H9 (cell line): ENCODE measurements around the gene RIBC2. TPM values are rescaled to one million over a fixed set of nuclear protein-coding genes. Genes with fewer than 3 reads are reported as not detected.

ENCODE experiments used
- DNase-seq: peaks from one replicate; pipeline ENCODE4 v3.0.0-alpha.2; 2017
- H2AFZ ChIP-seq: one replicate; pipeline ENCODE4 v1.6.1; 2013; ENCODE audit warnings: mild to moderate bottlenecking, low read length, control low read depth, moderate library complexity
- H2AK5ac ChIP-seq: 2 replicates; pipeline ENCODE4 v1.6.1; 2013; ENCODE audit warnings: low read length, control low read depth, mixed read lengths; ENCODE audit not compliant: insufficient read length
- H2BK120ac ChIP-seq: one replicate; pipeline ENCODE4 v1.6.1; 2013; ENCODE audit warnings: low read depth, mild to moderate bottlenecking, low read length, control low read depth, inconsistent platforms; ENCODE audit not compliant: poor library complexity, severe bottlenecking
- H2BK12ac ChIP-seq: 2 replicates; pipeline ENCODE4 v1.6.1; 2013; ENCODE audit warnings: low read length, control low read depth, mixed read lengths, low read depth; ENCODE audit not compliant: insufficient read length
- H2BK15ac ChIP-seq: 2 replicates; pipeline ENCODE4 v1.6.1; 2013; ENCODE audit warnings: low read depth, low read length, control low read depth
- H2BK20ac ChIP-seq: one replicate; pipeline ENCODE4 v1.6.1; 2013; ENCODE audit warnings: low read depth, mild to moderate bottlenecking, low read length, control low read depth, inconsistent platforms; ENCODE audit not compliant: poor library complexity, severe bottlenecking
- H2BK5ac ChIP-seq: 2 replicates; pipeline ENCODE4 v1.6.1; 2013; ENCODE audit warnings: low read length, control low read depth, mixed read lengths; ENCODE audit not compliant: insufficient read length
- H3K14ac ChIP-seq: 2 replicates; pipeline ENCODE4 v1.6.1; 2013; ENCODE audit warnings: low read length, control low read depth; ENCODE audit not compliant: insufficient read depth
- H3K18ac ChIP-seq: 2 replicates; pipeline ENCODE4 v1.6.1; 2013; ENCODE audit warnings: low read depth, mild to moderate bottlenecking, mixed read lengths, low read length, control low read depth; ENCODE audit not compliant: insufficient read length
- H3K23ac ChIP-seq: 2 replicates; pipeline ENCODE4 v1.6.1; 2013; ENCODE audit warnings: low read length, control low read depth, mixed read lengths, low read depth; ENCODE audit not compliant: insufficient read length
- H3K23me2 ChIP-seq: 2 replicates; pipeline ENCODE4 v1.6.1; 2013; ENCODE audit warnings: low read depth, mild to moderate bottlenecking, mixed read lengths, low read length, control low read depth; ENCODE audit not compliant: insufficient read length, poor library complexity, severe bottlenecking
- H3K27ac ChIP-seq: 2 replicates; pipeline ENCODE4 v1.5.1; 2013; ENCODE audit warnings: low read length, control low read depth, mixed read lengths, low read depth; ENCODE audit not compliant: insufficient read length
- H3K27me3 ChIP-seq: 2 replicates; pipeline ENCODE4 v1.6.1; 2013; ENCODE audit warnings: low read length, control low read depth, inconsistent platforms; ENCODE audit not compliant: insufficient read depth
- H3K4ac ChIP-seq: 2 replicates; pipeline ENCODE4 v1.6.1; 2013; ENCODE audit warnings: low read depth, mild to moderate bottlenecking, control low read depth, inconsistent platforms, low read length, moderate library complexity
- H3K4me1 ChIP-seq: 2 replicates; pipeline ENCODE4 v1.6.1; 2013; ENCODE audit warnings: low read length, control low read depth, inconsistent platforms; ENCODE audit not compliant: insufficient read depth
- H3K4me2 ChIP-seq: 2 replicates; pipeline ENCODE4 v1.6.1; 2013; ENCODE audit warnings: low read length, control low read depth, mixed read lengths; ENCODE audit not compliant: insufficient read length, insufficient read depth
- H3K56ac ChIP-seq: 2 replicates; pipeline ENCODE4 v1.6.1; 2013; ENCODE audit warnings: low read depth, mild to moderate bottlenecking, mixed read lengths, low read length, control low read depth; ENCODE audit not compliant: insufficient read length
- H3K79me1 ChIP-seq: 2 replicates; pipeline ENCODE4 v1.6.1; 2013; ENCODE audit warnings: low read depth, mild to moderate bottlenecking, moderate library complexity, low read length, control low read depth, inconsistent platforms; ENCODE audit not compliant: insufficient read depth, poor library complexity, severe bottlenecking
- H3K79me2 ChIP-seq: 2 replicates; pipeline ENCODE4 v1.6.1; 2013; ENCODE audit warnings: low read length, control low read depth, inconsistent platforms; ENCODE audit not compliant: insufficient read depth
- H3K9ac ChIP-seq: 2 replicates; pipeline ENCODE4 v1.6.1; 2013; ENCODE audit warnings: low read length, control low read depth, mixed read lengths; ENCODE audit not compliant: insufficient read length; ENCODE audit errors: extremely low read depth
- H3K9me3 ChIP-seq: one replicate; pipeline ENCODE4 v1.6.1; 2013; ENCODE audit warnings: low read depth, low read length, inconsistent platforms; ENCODE audit not compliant: control insufficient read depth
- H3T11ph ChIP-seq: one replicate; pipeline ENCODE4 v1.6.1; 2013; ENCODE audit warnings: mild to moderate bottlenecking, low read length, control low read depth, inconsistent platforms
- H4K20me1 ChIP-seq: one replicate; pipeline ENCODE4 v1.6.1; 2013; ENCODE audit not compliant: control insufficient read depth, insufficient read length, insufficient read depth
- H4K5ac ChIP-seq: 2 replicates; pipeline ENCODE4 v1.6.1; 2013; ENCODE audit warnings: low read depth, mild to moderate bottlenecking, mixed read lengths, low read length, control low read depth; ENCODE audit not compliant: insufficient read length
- H4K8ac ChIP-seq: replicated peaks from 2 replicates; pipeline ENCODE4 v1.6.1; 2013; ENCODE audit warnings: low read length, control low read depth, mixed read lengths, low read depth; ENCODE audit not compliant: insufficient read length
- H4K91ac ChIP-seq: 2 replicates; pipeline ENCODE4 v1.6.1; 2013; ENCODE audit warnings: low read depth, mild to moderate bottlenecking, moderate library complexity, mixed read lengths, low read length, control low read depth; ENCODE audit not compliant: insufficient read length
- H3K27ac Mint-ChIP-seq, 3 experiments: 2 replicates in 2 of 3; 3 replicates in 1 of 3; pipeline ENCODE4 v1.8.0; 2020 to 2021; ENCODE audit warnings: mixed read lengths in 3 of 3, mild to moderate bottlenecking in 1 of 3, moderate library complexity in 1 of 3
- H3K27me3 Mint-ChIP-seq: 2 replicates; pipeline ENCODE4 v1.8.0; 2021; ENCODE audit warnings: low read depth, mild to moderate bottlenecking, moderate library complexity, mixed read lengths
- H3K36me3 Mint-ChIP-seq, 3 experiments: 2 replicates in 2 of 3; 3 replicates in 1 of 3; pipeline ENCODE4 v1.8.0; 2020 to 2021; ENCODE audit warnings: low read depth in 3 of 3, mixed read lengths in 3 of 3; ENCODE audit not compliant: insufficient read depth in 1 of 3
- H3K4me1 Mint-ChIP-seq, 2 experiments: 2 replicates each; pipeline ENCODE4 v1.8.0; 2020; ENCODE audit warnings: mixed read lengths in 2 of 2
- H3K4me3 Mint-ChIP-seq, 2 experiments: 2 replicates in 1 of 2; 3 replicates in 1 of 2; pipeline ENCODE4 v1.8.0; 2020 to 2021; ENCODE audit warnings: mild to moderate bottlenecking in 2 of 2, mixed read lengths in 2 of 2, moderate library complexity in 1 of 2
- H3K9me3 Mint-ChIP-seq, 2 experiments: 2 replicates in 1 of 2; 3 replicates in 1 of 2; pipeline ENCODE4 v1.8.0; 2020; ENCODE audit warnings: mild to moderate bottlenecking in 2 of 2, mixed read lengths in 2 of 2, moderate library complexity in 1 of 2
- WGBS: extraction: QIAGEN DNeasy Blood & Tissue Kit; methylation state at CpG from one replicate; pipeline ENCODE4 v1.1.7; 2013; ENCODE audit warnings: missing lambda C conversion rate, low lambda C conversion rate, mixed read lengths; ENCODE audit not compliant: insufficient read length; ENCODE audit errors: extremely low coverage; 5-methylcytosine and 5-hydroxymethylcytosine counted together
- total RNA-seq: library from RNA; stranded (reverse); gene quantifications from 2 replicates; pipeline ENCODE4 v1.2.1, GENCODE V29; 2021
- TF ChIP-seq, protein P1 (sequence below): fragments of 200-600 bp; sonication (generic); conservative IDR thresholded peaks from 3 replicates; pipeline ENCODE4 v1.8.0; 2021; ENCODE audit warnings: antibody characterized with exemption, mild to moderate bottlenecking

The RIBC2 gene
- total RNA-seq, 1 experiment from 2014 or later = 4.1 TPM

DNA sequence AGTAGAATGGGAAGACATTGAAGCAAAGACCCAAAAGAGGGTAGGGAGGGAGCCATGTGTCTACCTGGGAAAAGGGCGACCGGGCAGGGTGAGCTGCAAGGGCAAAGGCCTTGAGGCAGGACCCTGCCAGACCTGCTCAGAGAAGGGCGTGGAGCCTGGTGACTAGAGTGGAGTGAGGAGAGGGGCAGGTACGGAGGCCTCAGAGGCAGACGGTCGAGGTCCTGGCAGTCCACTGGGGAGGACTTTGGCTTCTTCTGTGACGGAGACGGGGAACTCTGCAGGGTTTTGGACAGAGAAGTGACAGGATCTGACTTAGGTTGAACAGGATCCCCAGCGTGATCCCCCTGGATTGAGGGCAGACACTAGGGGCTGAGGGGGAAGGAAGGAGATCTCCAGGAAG is 12.9 kb downstream of the RIBC2 start:
- Mint-ChIP-seq H3K27ac (0 out of 7 replicates have a peak overlapping the region, but pooled peaks of 1 of the 3 experiments have one; percentile 12), H3K36me3 (peaks cover 0 to 8% (median 6%) of the 10 kb centered on the region in 3 experiments; a peak in 4 of 7 replicates), H3K9me3 (peaks cover 0 to 6% of the 10 kb centered on the region in 2 experiments; a peak in 2 of 5 replicates), H3K27me3 (peaks cover 17% of the 10 kb centered on the region), H3K4me1 (peaks cover 3 to 9% of the 10 kb centered on the region in 2 experiments; a peak in 3 of 4 replicates), H3K4me3 (no peak overlapping the region)
- H3K27me3 ChIP-seq = no peaks in the 10 kb centered on the region
- no peak overlapping the region for H3K9ac ChIP-seq
- no peak overlapping the region for H3K4me2 ChIP-seq
- no CpG with 5 or more reads among the region's 9 CpGs for WGBS
- no peaks in the 10 kb centered on the region for H3K23me2 ChIP-seq
- TF ChIP-seq, protein P1, sequence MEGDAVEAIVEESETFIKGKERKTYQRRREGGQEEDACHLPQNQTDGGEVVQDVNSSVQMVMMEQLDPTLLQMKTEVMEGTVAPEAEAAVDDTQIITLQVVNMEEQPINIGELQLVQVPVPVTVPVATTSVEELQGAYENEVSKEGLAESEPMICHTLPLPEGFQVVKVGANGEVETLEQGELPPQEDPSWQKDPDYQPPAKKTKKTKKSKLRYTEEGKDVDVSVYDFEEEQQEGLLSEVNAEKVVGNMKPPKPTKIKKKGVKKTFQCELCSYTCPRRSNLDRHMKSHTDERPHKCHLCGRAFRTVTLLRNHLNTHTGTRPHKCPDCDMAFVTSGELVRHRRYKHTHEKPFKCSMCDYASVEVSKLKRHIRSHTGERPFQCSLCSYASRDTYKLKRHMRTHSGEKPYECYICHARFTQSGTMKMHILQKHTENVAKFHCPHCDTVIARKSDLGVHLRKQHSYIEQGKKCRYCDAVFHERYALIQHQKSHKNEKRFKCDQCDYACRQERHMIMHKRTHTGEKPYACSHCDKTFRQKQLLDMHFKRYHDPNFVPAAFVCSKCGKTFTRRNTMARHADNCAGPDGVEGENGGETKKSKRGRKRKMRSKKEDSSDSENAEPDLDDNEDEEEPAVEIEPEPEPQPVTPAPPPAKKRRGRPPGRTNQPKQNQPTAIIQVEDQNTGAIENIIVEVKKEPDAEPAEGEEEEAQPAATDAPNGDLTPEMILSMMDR = no peak
- H3K4me1 ChIP-seq = no peaks in the 10 kb centered on the region
- H4K20me1 ChIP-seq = no peaks in the 10 kb centered on the region
- no peak overlapping the region for H2AK5ac ChIP-seq
- no peaks in the 10 kb centered on the region for H3K9me3 ChIP-seq
- no peak overlapping the region for H3K18ac ChIP-seq
- no peak overlapping the region for H2BK15ac ChIP-seq
- H2AFZ ChIP-seq = no peak overlapping the region
- H3K79me2 ChIP-seq = no peaks in the 10 kb centered on the region
- no peak overlapping the region for H4K91ac ChIP-seq
- H3K14ac ChIP-seq = no peak overlapping the region
- no peak overlapping the region for H2BK5ac ChIP-seq
- H4K5ac ChIP-seq = no peak overlapping the region
- H2BK20ac ChIP-seq = no peak overlapping the region
- H3K79me1 ChIP-seq = no peaks in the 10 kb centered on the region
- no peak overlapping the region for H2BK120ac ChIP-seq
- no peak overlapping the region for H3K56ac ChIP-seq
- H3K23ac ChIP-seq = no peak overlapping the region
- H3T11ph ChIP-seq = no peak overlapping the region
- H3K27ac ChIP-seq = no peak overlapping the region
- DNase-seq = no peak
- H2BK12ac ChIP-seq = no peak overlapping the region
- H3K4ac ChIP-seq = no peak overlapping the region
- no peak overlapping the region for H4K8ac ChIP-seq
